Activated naive CD8-positive, alpha-beta T cell (primary cell): Measurements from ENCODE around the gene ACTL6A.

Source experiments
- H3K27ac Mint-ChIP-seq: one replicate; pipeline ENCODE4 v1.8.0; 2021; ENCODE audit warnings: mixed read lengths
- H3K27me3 Mint-ChIP-seq: one replicate; pipeline ENCODE4 v1.8.0; 2021; ENCODE audit warnings: mixed read lengths
- H3K36me3 Mint-ChIP-seq: one replicate; pipeline ENCODE4 v1.8.0; 2021; ENCODE audit warnings: mixed read lengths
- H3K4me1 Mint-ChIP-seq: one replicate; pipeline ENCODE4 v1.8.0; 2021; ENCODE audit warnings: low read depth, mixed read lengths
- H3K4me3 Mint-ChIP-seq: one replicate; pipeline ENCODE4 v1.8.0; 2021; ENCODE audit warnings: mild to moderate bottlenecking, mixed read lengths
- H3K9me3 Mint-ChIP-seq: one replicate; pipeline ENCODE4 v1.8.0; 2021; ENCODE audit warnings: low read depth, mixed read lengths

ACTL6A gene

DNA sequence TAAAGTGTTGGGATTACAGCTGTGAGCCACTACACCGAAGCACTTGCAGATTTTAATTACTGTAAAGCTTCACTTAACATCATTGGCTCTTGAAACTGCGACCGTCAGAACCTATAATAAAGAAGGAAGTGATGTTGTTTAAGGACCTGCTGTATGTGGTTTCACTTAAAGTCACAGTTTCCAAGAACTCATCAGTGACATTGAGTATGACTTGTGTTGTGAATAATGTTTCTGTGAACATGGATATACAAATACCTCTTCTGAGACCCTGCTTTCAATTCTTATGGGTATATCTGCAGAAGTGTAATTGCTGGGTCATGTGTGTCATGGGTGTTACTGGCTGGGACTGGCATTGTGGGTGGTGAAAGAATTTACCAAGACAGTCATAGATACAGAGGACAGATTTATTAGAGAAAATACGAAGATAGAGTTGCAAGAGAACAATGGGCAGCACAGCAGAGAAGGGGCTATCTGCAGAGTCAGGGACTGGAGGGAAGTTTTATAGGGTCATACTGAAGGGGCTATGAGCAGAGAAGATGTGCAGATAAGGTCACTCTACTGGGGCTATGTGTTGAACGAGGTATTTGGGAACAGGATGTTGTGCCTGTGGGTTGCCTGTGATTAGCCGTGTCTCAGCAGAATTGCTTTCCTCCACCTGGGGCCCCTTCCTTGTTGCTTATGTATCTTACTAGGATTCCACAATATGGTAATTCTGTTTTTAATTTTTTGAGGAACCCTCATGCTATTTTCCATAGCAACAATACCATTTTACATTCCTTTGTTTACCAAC is 46.4 kb downstream of the ACTL6A start:
- peaks cover 4% of the 10 kb centered on the region for H3K36me3 Mint-ChIP-seq
- H3K4me3 Mint-ChIP-seq, result peak overlapping the region; percentile 48
- H3K27me3 Mint-ChIP-seq, result no peaks in the 10 kb centered on the region
- H3K4me1 Mint-ChIP-seq, result peaks cover 42% of the 10 kb centered on the region
- H3K27ac Mint-ChIP-seq, result peak overlapping the region; percentile 91
- no peaks in the 10 kb centered on the region for H3K9me3 Mint-ChIP-seq

DNA sequence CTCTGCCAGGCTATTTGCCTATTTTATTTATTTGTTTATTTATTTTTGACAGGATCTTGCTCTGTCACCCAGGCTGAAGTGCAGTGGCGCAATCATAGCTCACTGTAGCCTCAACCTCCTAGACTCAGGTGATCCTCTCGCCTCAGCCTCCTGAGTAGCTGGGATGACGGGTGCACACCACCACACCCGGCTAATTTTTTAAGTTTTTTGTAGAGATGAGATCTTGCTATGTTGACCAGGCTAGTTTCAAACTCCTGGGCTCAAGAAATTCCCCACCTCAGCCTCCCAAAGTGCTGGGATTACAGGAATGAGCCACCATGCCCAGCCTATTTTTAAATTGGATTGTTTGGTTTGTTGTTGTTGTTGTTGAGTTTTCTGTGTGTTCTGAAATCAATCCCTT is 47.3 kb downstream of the ACTL6A start:
- Mint-ChIP-seq H3K4me3 (no peak overlapping the region), H3K27me3 (no peaks in the 10 kb centered on the region), H3K4me1 (peaks cover 36% of the 10 kb centered on the region)

DNA sequence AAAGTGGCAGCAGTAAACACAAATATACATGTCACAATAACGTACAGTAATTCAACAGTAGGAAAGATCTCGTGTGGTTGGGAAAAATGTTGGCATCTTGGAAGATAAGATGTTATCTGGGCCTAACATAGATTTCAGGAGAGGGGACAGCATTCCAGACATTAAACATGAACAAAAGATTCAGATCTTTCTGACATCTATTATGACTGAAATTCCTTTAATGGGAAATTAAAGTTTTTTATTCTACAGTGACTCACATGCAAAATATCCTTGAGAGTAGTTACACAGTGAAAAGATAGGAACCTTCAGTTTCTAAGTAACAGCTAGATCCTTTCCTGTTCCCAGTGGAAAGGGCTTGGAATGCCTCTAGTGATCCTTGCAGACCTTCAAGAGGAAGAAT is 51.1 kb downstream of the ACTL6A start:
- H3K4me3 Mint-ChIP-seq, result no peak overlapping the region
- H3K27me3 Mint-ChIP-seq, result no peaks in the 10 kb centered on the region
- H3K9me3 Mint-ChIP-seq, result no peaks in the 10 kb centered on the region
- peaks cover 6% of the 10 kb centered on the region for H3K36me3 Mint-ChIP-seq
- H3K27ac Mint-ChIP-seq, result no peak overlapping the region
- peaks cover 16% of the 10 kb centered on the region for H3K4me1 Mint-ChIP-seq

More for the DNA sequence above, 47.3 kb downstream of the ACTL6A start:
- H3K9me3 Mint-ChIP-seq, result no peaks in the 10 kb centered on the region
- H3K36me3 Mint-ChIP-seq, result peaks cover 4% of the 10 kb centered on the region
- H3K27ac Mint-ChIP-seq, result no peak overlapping the region

DNA sequence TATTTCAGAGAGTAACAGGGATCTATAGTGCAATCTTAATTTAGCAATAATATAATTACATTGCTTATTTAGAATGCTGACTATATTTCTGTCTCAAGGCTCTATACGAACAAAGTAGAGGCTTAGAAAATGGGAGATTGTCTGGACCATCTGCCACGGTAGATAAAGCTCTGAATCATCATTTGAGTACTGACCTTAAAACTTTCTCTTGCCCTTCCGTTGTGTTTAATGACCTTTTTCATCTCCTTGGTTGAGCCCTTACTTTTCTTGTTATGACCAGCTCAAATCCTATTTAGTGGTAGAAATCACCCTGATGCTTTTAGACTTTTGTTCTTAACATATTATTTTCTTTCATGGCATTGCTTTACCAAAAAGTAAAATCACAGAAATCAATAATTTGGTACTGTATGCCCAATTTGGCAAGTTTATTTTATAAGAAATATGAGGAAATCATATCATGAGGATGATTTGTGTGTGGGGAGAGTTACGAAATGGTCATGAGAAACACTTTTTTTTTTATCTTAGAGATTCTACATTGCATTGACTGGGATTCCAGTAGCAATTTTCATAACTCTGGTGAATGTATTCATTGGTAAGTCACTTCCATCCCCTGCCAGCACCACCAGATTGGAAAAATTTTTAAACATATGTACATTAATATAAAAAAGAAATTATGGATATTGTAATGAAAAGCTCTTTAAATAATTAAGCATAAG is 52.9 kb downstream of the ACTL6A start:
- Mint-ChIP-seq H3K27me3 (no peaks in the 10 kb centered on the region), H3K27ac (no peak overlapping the region), H3K4me3 (no peak overlapping the region), H3K36me3 (peaks cover 8% of the 10 kb centered on the region), H3K9me3 (no peaks in the 10 kb centered on the region), H3K4me1 (peaks cover 7% of the 10 kb centered on the region)

DNA sequence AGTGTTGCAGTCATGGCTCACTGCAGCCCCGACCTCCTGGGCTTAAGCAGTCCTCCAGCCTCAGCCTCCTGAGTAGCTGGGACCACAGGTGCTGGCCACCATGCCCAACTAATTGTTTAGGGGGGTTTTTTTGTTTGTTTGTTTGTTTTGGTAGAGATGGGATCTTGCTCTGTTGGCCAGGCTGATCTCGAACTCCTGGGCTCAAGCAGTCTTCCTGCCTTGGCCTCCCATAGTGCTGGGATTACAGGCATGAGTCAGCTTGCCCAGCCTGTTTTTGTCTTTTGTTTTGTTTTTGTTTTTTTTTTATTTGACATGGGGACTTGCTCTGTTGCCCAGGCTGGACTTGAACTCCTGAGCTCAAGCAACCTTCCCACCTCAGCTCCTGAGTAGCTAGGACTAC is 59.3 kb downstream of the ACTL6A start:
- no peaks in the 10 kb centered on the region for H3K4me1 Mint-ChIP-seq
- no peaks in the 10 kb centered on the region for H3K9me3 Mint-ChIP-seq
- H3K4me3 Mint-ChIP-seq, result no peak overlapping the region
- no peaks in the 10 kb centered on the region for H3K27me3 Mint-ChIP-seq
- no peak overlapping the region for H3K27ac Mint-ChIP-seq
- H3K36me3 Mint-ChIP-seq, result peaks cover 15% of the 10 kb centered on the region

DNA sequence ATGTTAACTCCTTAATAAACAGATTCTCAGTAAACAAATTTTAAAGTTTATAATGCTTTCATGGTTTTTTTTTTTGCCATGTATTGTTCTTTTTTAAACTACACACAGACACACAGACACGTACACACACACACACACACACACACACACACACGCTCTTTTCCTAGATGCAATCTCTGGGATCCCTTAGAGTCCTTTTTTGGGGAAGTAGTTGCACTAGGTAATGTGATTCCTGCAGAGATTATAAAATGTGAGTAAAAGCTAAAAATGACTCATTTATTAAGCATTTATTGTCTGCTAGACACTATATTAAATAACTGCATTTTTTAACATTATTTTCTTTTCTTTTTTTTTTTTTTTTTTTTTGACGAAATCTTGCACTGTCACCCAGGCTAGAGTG is 61.7 kb downstream of the ACTL6A start:
- no peak overlapping the region for H3K4me3 Mint-ChIP-seq

DNA sequence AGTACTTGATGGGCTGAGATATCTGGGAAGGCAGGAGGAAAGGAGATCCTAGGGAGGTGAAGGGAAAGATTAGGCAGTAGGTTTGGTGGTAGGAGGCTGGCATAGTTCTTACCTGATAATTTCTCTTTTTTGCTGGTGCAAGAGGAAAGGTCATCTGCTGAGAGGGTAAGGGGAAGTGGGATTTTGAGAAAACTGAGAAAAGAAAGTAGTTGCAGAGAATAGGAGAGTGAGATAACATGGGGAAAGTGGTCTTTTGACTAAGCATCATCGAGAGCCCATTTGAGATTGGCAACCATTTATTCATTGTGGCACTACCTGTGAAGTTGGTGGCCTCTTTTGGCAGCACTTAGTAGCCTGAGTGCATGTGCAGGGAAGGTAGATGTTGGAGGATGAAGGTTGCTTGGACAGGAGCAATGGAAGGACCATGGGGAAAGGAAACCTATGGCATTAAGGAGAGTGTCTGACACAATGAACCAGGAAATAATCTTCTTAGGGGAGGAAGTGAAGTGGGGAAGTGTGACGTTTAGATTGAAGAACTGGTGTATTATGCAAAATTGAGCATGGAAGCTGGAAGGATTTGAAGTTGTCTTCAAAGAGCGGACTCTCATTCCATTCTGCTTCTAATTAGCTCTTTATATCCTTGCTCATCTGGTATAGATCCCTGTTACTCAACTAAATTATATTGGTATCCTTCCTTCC is 68.2 kb downstream of the ACTL6A start:
- H3K36me3 Mint-ChIP-seq, result peaks cover under 1% of the 10 kb centered on the region
- H3K4me3 Mint-ChIP-seq, result no peak overlapping the region
- no peaks in the 10 kb centered on the region for H3K9me3 Mint-ChIP-seq
- no peaks in the 10 kb centered on the region for H3K27me3 Mint-ChIP-seq
- H3K4me1 Mint-ChIP-seq, result no peaks in the 10 kb centered on the region
- H3K27ac Mint-ChIP-seq, result no peak overlapping the region

More for the DNA sequence above, 61.7 kb downstream of the ACTL6A start:
- Mint-ChIP-seq H3K4me1 (no peaks in the 10 kb centered on the region), H3K27ac (no peak overlapping the region), H3K9me3 (no peaks in the 10 kb centered on the region), H3K27me3 (no peaks in the 10 kb centered on the region), H3K36me3 (peaks cover 12% of the 10 kb centered on the region)
